ENCODE measurements around the gene CDRT15.

- TF ChIP-seq CTCF (IDR thresholded peaks at IDR 0.05) (no peak), POLR2AphosphoS5 (IDR thresholded peaks at IDR 0.05) (no peak), POLR2A (IDR thresholded peaks at IDR 0.05) (no peak)
Observed at GRCh38 chr17:14268264-14268663, 31.6 kb upstream of the CDRT15 start.
